Common myeloid progenitor, CD34-positive (primary cell): ENCODE data around the gene ASTN2.
"Not testable (repeated sequence)": the region's sequence is repeated elsewhere in the genome, so short reads cannot be mapped to it uniquely, and the experiment has no call there.

ENCODE experiments used
- CTCF ChIA-PET: fragments of 350-600 bp; sonication (Branson Sonifier 250); formaldehyde crosslinking; loops from one replicate; lab custom pipeline; 2021; ENCODE audit warnings: antibody characterized with exemption; lab: Charles Lee
- POLR2A ChIA-PET: fragments of 350-600 bp; sonication (Branson Sonifier 250); formaldehyde crosslinking; loops from one replicate; lab custom pipeline; 2021; ENCODE audit warnings: antibody characterized with exemption; lab: Charles Lee
- DNase-seq, 3 donors: peaks; one replicate each; pipeline versions ENCODE4 v3.0.0 to v3.0.0-alpha.2; 2013
- H3K27ac ChIP-seq, 2 experiments: 1 replicate in 1 of 2; 2 replicates in 1 of 2; pipeline ENCODE4 v1.7.0; 2013; ENCODE audit warnings: inconsistent platforms in 2 of 2, low read length in 2 of 2, mild to moderate bottlenecking in 2 of 2, low read depth in 1 of 2, moderate library complexity in 1 of 2; ENCODE audit not compliant: severe bottlenecking in 2 of 2, insufficient read depth in 1 of 2, poor library complexity in 1 of 2
- H3K27me3 ChIP-seq, 5 experiments: replicated peaks in 2 of 5; 1 replicate in 3 of 5; 2 replicates in 2 of 5; pipeline versions ENCODE4 v1.6.1 to v1.7.0; 2013; ENCODE audit warnings: low read length in 4 of 5, mild to moderate bottlenecking in 2 of 5, moderate library complexity in 2 of 5, inconsistent platforms in 1 of 5; ENCODE audit not compliant: insufficient read depth in 5 of 5, control insufficient read depth in 4 of 5
- H3K36me3 ChIP-seq, 4 experiments: 1 replicate in 2 of 4; 2 replicates in 2 of 4; pipeline versions ENCODE4 v1.6.1 to v1.7.0; 2013; ENCODE audit warnings: low read length in 3 of 4, control low read depth in 1 of 4, mild to moderate bottlenecking in 1 of 4; ENCODE audit not compliant: control insufficient read depth in 4 of 4, insufficient read depth in 4 of 4
- H3K4me1 ChIP-seq, 4 experiments: 1 replicate in 3 of 4; 2 replicates in 1 of 4; pipeline versions ENCODE4 v1.6.1 to v1.7.1; 2013; ENCODE audit warnings: low read length in 3 of 4, mild to moderate bottlenecking in 3 of 4, control low read depth in 1 of 4, inconsistent platforms in 1 of 4, moderate library complexity in 1 of 4; ENCODE audit not compliant: control insufficient read depth in 4 of 4, insufficient read depth in 4 of 4; ENCODE audit errors: control extremely low read depth in 1 of 4
- H3K4me3 ChIP-seq, 7 experiments: 1 replicate in 4 of 7; 2 replicates in 3 of 7; pipeline versions ENCODE4 v1.5.1 to v1.7.0; 2013; ENCODE audit warnings: mild to moderate bottlenecking in 7 of 7, low read length in 6 of 7, moderate library complexity in 6 of 7, inconsistent platforms in 2 of 7, low read depth in 2 of 7, control low read depth in 1 of 7; ENCODE audit not compliant: insufficient read depth in 4 of 7, control insufficient read depth in 1 of 7; ENCODE audit errors: extremely low read depth in 1 of 7
- H3K9me3 ChIP-seq, 5 experiments: 1 replicate in 4 of 5; 2 replicates in 1 of 5; pipeline versions ENCODE4 v1.6.1 to v1.7.1; 2013; ENCODE audit warnings: low read length in 4 of 5, mild to moderate bottlenecking in 2 of 5, inconsistent platforms in 1 of 5, low read depth in 1 of 5, moderate library complexity in 1 of 5; ENCODE audit not compliant: control insufficient read depth in 4 of 5, insufficient read depth in 2 of 5; ENCODE audit errors: control extremely low read depth in 1 of 5
- WGBS: methylation state at CpG from one replicate; pipeline ENCODE4 v1.1.5; 2013; ENCODE audit not compliant: insufficient coverage; 5-methylcytosine and 5-hydroxymethylcytosine counted together

Gene ASTN2

GRCh38 chr9:116697362-116697761 is 717.5 kb downstream of the ASTN2 start:
- peaks cover 0 to 9% (median 0%) of the 10 kb centered on the region in 4 experiments for H3K4me1 ChIP-seq
- H3K27me3 ChIP-seq = no peaks in the 10 kb centered on the region
- ChIA-PET POLR2A (no interaction called here), CTCF (interaction anchor here (0.6 kb wide), 1 partner anchor 102 kb away, joined by 3 read pairs; no protein-coding TSS in a partner anchor)
- WGBS = no CpG with 5 or more reads among the region's 1 CpG
- peaks cover 10 to 33% (median 26%) of the 10 kb centered on the region in 4 experiments for H3K36me3 ChIP-seq
- H3K9me3 ChIP-seq = peaks cover 0 to 8% (median 0%) of the 10 kb centered on the region in 5 experiments
- DNase-seq = no peak
- H3K4me3 ChIP-seq = no peak overlapping the region
- H3K27ac ChIP-seq = no peak overlapping the region

GRCh38 chr9:116695438-116695837 is 719.4 kb downstream of the ASTN2 start:
- Histone ChIP-seq H3K27ac (no peak overlapping the region), H3K36me3 (peaks cover 10 to 31% (median 25%) of the 10 kb centered on the region in 4 experiments), H3K9me3 (peaks cover 0 to 4% (median 0%) of the 10 kb centered on the region in 5 experiments), H3K4me3 (no peak overlapping the region), H3K4me1 (peaks cover 0 to 9% (median 0%) of the 10 kb centered on the region in 4 experiments), H3K27me3 (no peaks in the 10 kb centered on the region)
- 80% methylated on average over 3 of the region's 3 CpGs for whole genome bisulfite sequencing
- ChIA-PET POLR2A (no interaction called here), CTCF (no interaction called here)
- DNase-seq = no peak

DNA sequence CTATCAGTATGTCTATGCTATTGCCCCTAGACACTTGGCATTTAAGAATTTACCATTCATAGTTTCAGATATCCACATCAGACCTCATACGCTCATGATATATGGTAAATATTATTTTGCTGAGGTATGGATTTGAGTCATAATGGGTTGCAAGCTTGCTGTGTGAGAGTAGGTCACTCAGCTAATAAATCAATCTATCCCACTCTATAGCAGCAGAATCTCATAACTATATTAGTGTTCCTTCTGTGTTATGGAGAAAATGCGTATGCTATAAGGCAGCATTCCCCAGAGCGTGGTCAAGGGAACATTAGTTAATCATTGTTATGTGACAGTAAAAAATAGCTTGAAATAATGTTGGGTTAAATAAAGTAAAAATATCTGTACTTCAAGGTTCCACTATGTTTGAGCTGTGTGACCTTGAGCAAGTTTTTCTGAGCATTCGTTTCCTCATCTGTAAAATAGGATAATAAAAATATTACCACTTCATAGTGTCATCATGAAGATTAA is 720.0 kb downstream of the ASTN2 start:
- H3K4me3 ChIP-seq = no peak overlapping the region
- peaks cover 0 to 4% (median 0%) of the 10 kb centered on the region in 5 experiments for H3K9me3 ChIP-seq
- ChIA-PET POLR2A (no interaction called here), CTCF (no interaction called here)
- peaks cover 0 to 9% (median 0%) of the 10 kb centered on the region in 4 experiments for H3K4me1 ChIP-seq
- peaks cover 5 to 26% (median 21%) of the 10 kb centered on the region in 4 experiments for H3K36me3 ChIP-seq
- DNase-seq = no peak
- H3K27me3 ChIP-seq = no peaks in the 10 kb centered on the region
- WGBS = no CpG with 5 or more reads among the region's 4 CpGs
- H3K27ac ChIP-seq = no peak overlapping the region

- Histone ChIP-seq H3K9me3 (no peaks in the 10 kb centered on the region), H3K4me1 (peaks cover 0 to 11% (median 0%) of the 10 kb centered on the region in 4 experiments), H3K4me3 (no peak overlapping the region), H3K27ac (no peak overlapping the region), H3K36me3 (peaks cover 0 to 12% (median 5%) of the 10 kb centered on the region in 4 experiments), H3K27me3 (no peaks in the 10 kb centered on the region)
- ChIA-PET POLR2A (no interaction called here), CTCF (no interaction called here)
- WGBS = 100% methylated on average over 2 of the region's 2 CpGs
- DNase-seq = no peak
Measured at GRCh38 chr9:116693233-116693731, 721.6 kb downstream of the ASTN2 start.

GRCh38 chr9:116692616-116693015 is 722.2 kb downstream of the ASTN2 start:
- CTCF ChIA-PET = no interaction called here
- H3K4me3 ChIP-seq = no peak overlapping the region
- DNase-seq = peak in 2 of 3 donors; percentile 13 to 22
- H3K9me3 ChIP-seq = no peaks in the 10 kb centered on the region
- peaks cover 0 to 18% (median 5%) of the 10 kb centered on the region in 4 experiments for H3K4me1 ChIP-seq
- peaks cover 0 to 5% (median under 1%) of the 10 kb centered on the region in 4 experiments for H3K36me3 ChIP-seq
- H3K27ac ChIP-seq = no peak overlapping the region
- WGBS = 33% methylated on average over 1 of the region's 2 CpGs
- POLR2A ChIA-PET = no interaction called here
- no peaks in the 10 kb centered on the region for H3K27me3 ChIP-seq

- 71% methylated on average over 1 of the region's 3 CpGs for WGBS
- Histone ChIP-seq H3K36me3 (no peaks in the 10 kb centered on the region), H3K4me1 (peaks cover 0 to 24% (median 9%) of the 10 kb centered on the region in 4 experiments), H3K4me3 (no peak overlapping the region), H3K27ac (no peak overlapping the region), H3K27me3 (no peaks in the 10 kb centered on the region), H3K9me3 (no peaks in the 10 kb centered on the region)
- ChIA-PET CTCF (no interaction called here), POLR2A (no interaction called here)
- no peak for DNase-seq
Measured at GRCh38 chr9:116691607-116692006, 723.2 kb downstream of the ASTN2 start.

DNA sequence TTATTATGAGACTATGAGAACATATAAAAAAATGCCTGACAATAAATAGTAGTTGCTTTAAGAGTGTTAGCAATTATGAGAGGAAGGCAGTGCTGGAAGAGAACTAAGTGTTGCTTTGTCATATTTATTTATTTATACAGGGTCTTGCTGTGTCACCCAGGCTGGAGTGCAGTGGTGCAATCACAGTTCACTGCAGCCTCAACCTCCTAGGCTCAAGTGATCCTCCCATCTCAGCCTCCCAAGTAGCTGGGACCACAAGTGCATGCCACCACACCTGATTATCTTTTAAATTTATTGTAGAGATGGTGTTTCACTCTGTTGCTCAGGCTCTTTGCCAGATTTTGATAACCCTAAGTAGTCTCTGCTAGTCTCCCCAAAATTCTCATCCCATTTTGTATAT is 724.1 kb downstream of the ASTN2 start:
- H3K9me3 ChIP-seq, H3K4me3 ChIP-seq, H3K36me3 ChIP-seq, H3K27ac ChIP-seq, POLR2A ChIA-PET, CTCF ChIA-PET, DNase-seq, H3K27me3 ChIP-seq: not testable (repeated sequence)
- H3K4me1 ChIP-seq = peaks cover 0 to 26% (median 11%) of the 10 kb centered on the region in 4 experiments
